Posterior cingulate gyrus (tissue), 11 donors: ENCODE results near the gene NDUFS2.

Source experiments
- DNase-seq, 10 donors: peaks; one replicate each; pipeline versions ENCODE4 v3.0.0 to v3.0.0-alpha.2; 2020 to 2021; ENCODE audit warnings: mixed read lengths in 3 of 10
- intact Hi-C: fragments of 100-400 bp; cut with DNase I; formaldehyde crosslinking; loops from one replicate; pipeline ENCODE4 v1.15.1; 2023

Gene NDUFS2

DNA sequence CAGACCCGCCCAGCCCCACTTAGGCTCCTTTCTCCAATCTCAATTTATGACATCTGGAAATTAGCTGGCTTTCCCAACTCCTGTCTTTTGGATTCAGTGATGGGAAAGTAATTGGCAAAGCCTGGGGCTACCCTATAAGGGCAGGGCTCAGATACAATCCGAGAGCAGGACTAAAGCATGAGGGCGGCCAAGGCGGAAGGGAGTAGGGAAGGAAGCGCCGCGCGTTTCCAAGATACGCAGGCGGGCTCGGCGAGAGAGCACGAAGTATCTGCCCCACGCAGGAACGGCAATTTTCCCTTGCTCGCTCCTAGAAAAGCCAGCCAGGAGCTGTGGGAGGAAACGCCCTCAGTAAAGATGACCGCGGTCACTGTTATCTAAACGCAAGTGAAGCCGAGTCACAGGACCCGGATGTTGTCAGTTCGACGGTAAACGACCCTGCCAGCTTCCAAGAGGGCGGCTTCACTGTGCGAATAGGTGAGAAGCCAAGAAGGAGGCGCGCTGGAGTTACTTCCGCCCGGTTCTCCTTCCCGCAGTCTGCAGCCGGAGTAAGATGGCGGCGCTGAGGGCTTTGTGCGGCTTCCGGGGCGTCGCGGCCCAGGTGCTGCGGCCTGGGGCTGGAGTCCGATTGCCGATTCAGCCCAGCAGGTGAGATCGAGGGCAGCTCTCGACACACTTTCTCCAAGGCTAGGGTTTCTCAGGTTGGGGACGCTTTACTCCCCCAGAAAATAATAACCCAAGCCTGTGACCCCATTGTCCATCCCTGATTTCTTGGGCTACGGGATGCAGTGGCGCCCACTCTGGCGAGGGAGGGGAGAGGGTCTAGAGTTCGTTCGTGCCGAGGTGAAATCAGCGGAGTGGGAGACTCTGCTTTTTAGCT is at the start of gene NDUFS2:
NDUFS2 (plus strand) TSS at position 532 of the 877 bp plus-strand sequence; CDS start at position 551, 19 bp downstream.
- peak; percentile 98 to 99 (median 99) for DNase-seq
- intact Hi-C loops, result no loop called here

DNA sequence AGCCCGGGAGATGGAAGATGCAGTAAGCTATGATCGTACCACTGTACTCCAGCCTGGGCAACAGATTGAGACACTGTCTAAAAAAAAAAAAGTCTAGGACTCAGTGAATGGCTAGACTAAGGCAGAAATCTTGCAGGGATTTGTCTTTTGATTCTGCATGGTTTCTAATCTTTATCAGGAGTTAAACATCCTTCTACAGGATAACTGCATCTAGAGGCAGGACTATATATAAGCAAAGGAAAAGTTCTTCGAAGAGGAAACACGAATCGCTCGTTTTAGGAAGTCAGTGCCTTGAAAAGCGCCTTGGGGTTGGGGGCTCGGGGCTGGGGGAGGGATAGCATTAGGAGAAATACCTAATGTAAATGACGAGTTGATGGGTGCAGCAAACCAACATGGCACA is 49.0 kb upstream of the NDUFS2 start:
- intact Hi-C loops, result loop anchor here (1.0 kb wide), 1 partner anchor 20 kb away; no protein-coding TSS in a partner anchor
- no peak for DNase-seq

DNA sequence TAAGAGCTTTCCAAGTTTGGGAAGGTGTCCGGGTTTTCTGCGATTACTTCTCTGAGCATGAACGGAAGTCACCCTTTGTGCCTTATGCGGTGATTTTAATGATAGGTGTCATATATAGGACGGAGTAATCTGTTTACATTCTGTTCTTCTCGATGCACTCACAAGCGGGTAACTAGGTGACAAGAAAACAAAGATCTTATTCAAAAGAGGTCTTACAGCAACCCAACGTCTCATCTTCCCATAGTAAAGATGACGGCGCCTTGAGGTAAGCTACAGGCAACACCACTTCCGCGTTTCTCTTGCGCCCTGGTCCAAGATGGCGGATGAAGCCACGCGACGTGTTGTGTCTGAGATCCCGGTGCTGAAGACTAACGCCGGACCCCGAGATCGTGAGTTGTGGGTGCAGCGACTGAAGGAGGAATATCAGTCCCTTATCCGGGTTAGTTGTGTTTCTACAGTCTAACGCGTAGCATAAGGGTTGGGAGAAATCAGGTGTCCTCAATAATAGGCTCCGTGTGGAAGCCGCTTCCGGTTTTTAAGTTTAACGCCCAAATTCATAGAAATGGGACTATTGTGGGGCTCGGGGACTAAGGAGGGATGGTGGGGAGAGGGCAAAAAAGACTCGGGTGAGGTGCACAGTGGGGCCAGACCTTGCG is 48.4 kb upstream of the NDUFS2 start, which contains the start of gene UFC1:
UFC1 (plus strand) TSS at position 297 of the 656 bp plus-strand sequence; CDS start at position 317, 20 bp downstream.
- peak; percentile 68 to 97 (median 78) for DNase-seq
- intact Hi-C loops, result loop anchor here (1.0 kb wide), 1 partner anchor 21 kb away; no protein-coding TSS in a partner anchor

DNA sequence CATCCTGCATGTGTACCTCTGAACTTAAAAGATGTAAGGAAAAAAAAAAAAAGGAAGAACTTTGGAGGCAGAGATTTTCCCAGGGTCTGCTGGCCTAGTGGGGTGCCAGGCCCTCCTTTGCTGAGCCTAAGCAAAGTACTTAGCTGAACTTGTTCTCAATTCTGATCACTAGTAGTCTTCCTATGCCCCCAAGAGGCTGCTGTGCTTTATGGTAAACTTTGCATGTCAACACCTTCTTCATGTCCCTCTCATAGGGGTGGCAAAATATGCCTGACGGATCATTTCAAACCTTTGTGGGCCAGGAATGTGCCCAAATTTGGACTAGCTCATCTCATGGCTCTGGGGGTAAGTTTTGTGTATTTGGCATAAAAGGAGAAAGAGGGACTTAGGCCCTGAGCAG is 44.3 kb upstream of the NDUFS2 start:
- intact Hi-C loops, result no loop called here

DNA sequence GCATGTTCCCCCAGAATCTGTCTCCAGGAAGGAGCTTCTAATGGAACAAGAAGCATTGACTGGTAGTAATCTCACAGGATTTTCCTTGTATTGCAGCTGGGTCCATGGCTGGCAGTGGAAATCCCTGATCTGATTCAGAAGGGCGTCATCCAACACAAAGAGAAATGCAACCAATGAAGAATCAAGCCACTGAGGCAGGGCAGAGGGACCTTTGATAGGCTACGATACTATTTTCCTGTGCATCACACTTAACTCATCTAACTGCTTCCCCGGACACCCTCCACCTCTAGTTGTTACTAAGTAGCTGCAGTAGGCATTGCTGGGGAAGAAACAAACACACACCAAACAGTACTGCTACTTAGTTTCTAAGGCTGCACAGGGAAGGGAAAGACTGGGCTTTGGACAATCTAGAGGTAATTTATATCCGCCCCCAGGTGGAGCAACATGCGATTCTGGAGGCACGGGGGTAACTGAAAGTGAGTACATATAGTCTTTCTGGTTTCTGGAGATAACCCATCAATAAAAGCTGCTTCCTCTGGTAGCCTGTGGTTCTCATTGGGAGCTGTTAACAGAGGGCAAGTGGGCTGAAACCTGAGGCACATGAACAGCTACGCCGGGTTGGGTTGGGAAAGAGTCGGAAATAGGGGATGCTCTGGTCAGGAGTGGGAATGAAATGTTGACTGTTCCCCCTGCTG is 43.7 kb upstream of the NDUFS2 start:
- intact Hi-C loops, result no loop called here
- no peak for DNase-seq

More for the DNA sequence above, 44.3 kb upstream of the NDUFS2 start:
- no peak for DNase-seq

DNA sequence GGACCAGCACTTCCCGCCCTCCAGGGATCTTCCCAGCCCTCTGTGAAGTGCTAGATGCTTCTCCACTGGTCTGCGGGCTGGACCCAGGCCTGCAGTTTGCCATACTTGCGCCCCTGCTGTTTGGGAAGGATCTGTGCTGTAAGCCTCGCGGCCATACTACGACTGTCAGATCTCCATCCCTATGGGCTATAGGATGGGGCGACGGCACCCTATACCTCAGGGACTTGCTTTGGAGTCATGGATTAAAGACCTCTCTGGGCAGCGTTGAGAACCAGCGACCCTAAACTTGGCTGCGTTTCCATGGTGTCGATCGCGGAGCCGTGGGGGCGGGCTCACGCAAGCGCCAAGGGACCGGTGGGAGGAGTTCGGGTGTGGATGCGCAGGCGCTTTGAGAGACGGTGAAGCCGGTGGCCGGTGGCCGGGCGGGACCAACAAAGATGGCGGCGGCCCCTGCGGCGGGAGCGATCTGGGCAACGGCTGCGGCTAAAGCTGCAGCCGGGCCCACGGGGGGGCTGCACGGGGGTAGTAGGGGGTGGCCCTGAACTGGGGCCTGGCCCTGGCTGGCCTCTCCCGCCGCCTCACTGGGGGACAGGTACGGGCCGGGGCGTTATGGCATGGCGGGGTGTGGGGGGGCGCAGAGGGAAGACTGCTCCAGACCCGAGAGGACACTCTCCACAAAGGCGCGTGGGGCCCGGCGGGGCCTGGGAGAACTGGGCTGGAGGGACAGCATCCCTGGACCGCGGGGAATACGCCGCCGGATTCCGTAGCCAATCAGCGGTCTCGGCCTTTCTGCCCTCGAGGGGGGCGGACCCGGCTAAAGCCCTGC is 42.9 kb upstream of the NDUFS2 start, which contains the start of gene USP21:
USP21 (plus strand) TSS at position 414 of the 826 bp plus-strand sequence. CDS start 1,141 bp downstream, outside the sequence.
- peak; percentile 90 to 99 (median 96) for DNase-seq
- intact Hi-C loops, result no loop called here

DNA sequence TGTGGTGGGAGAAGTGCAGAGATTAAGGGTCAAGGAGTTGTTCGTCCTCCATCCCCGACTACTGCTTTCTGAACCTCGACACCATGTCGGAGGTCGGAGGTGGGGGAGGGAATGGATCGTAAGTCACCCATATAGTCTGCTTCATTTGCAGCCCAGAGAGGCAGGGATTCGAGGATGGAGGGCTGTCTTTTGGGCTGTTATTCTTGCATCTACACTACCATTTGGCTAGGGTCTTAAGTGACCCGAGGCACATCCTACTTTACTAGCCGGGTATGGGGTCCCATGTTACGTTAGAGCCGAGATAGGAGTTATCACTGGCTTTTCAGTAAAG is 42.3 kb upstream of the NDUFS2 start:
- intact Hi-C loops, result no loop called here
- DNase-seq, result no peak

DNA sequence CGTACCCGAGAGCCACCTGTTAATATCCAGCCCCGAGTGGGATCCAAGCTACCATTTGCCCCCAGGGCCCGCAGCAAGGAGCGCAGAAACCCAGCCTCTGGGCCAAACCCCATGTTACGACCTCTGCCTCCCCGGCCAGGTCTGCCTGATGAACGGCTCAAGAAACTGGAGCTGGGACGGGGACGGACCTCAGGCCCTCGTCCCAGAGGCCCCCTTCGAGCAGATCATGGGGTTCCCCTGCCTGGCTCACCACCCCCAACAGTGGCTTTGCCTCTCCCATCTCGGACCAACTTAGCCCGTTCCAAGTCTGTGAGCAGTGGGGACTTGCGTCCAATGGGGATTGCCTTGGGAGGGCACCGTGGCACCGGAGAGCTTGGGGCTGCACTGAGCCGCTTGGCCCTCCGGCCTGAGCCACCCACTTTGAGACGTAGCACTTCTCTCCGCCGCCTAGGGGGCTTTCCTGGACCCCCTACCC is 41.5 kb upstream of the NDUFS2 start:
- DNase-seq, result peak in 1 of 10 donors; percentile 33
- intact Hi-C loops, result no loop called here

DNA sequence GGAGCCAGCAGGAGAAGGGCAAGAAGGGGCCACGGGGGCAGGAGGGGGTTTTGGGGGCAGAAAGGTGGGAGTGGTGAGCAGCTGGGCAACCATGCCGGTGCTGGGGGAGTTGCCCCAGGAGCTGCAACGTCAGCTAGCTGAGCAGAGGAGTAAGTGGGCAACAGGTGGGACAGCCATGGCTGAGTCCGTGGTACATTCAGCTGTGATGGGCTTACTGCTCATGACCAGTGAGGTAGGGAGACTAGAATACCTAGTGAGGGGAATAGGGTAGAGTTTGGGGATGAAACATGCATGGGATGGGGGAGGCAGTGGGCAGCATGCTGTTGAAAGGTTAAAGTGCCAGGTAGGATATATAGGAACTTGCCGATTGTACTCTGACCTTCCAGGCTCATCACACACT is 40.5 kb upstream of the NDUFS2 start:
- peak in 1 of 10 donors; percentile 8 for DNase-seq
- intact Hi-C loops, result no loop called here

DNA sequence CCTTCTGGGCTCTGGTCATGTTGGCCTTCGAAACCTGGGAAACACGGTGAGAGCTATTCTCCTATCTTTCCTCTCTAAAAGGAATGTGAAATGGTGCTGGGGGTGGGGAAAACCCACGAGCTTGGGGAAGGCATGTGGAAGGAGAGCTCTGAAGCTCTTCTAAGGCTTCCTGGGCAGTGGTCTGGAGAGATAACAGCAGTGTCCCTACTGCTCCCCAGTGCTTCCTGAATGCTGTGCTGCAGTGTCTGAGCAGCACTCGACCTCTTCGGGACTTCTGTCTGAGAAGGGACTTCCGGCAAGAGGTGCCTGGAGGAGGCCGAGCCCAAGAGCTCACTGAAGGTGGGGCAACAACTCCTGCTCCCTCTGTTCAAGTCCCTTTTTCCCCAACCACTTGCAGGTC is 40.1 kb upstream of the NDUFS2 start:
- DNase-seq, result peak in 1 of 10 donors; percentile 10
- intact Hi-C loops, result no loop called here

DNA sequence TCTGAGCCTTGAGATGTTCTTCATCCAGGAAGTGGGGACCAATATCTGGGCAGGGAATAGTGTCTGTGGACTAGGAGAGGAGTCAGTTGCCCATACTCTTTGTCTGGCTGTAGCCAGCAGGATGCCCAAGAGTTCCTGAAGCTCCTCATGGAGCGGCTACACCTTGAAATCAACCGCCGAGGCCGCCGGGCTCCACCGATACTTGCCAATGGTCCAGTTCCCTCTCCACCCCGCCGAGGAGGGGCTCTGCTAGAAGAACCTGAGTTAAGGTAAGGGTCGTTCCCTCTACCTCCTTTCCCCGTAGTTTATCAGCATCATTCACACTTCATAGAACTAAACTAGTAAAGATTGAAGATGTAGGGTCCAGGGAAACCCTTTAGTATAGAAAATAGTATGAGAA is 39.4 kb upstream of the NDUFS2 start:
- intact Hi-C loops, result no loop called here
- DNase-seq, result peak in 1 of 10 donors; percentile 46

DNA sequence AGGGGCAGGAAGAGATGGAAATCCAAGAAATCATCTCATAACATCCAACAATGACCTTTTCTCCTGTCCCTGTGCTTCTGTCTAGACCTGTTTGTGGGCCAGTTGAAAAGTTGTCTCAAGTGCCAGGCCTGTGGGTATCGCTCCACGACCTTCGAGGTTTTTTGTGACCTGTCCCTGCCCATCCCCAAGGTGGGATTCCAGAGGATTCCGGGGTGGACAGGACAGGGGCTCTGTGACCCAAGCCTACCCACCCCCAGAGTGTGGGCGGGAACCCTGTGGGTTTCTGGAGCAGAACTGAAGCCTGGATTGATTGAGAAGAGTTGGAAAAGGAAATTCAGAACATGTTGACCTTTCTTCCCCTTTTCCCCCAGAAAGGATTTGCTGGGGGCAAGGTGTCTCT is 38.4 kb upstream of the NDUFS2 start:
- intact Hi-C loops, result no loop called here
- DNase-seq, result peak in 2 of 10 donors; percentile 33 to 40

DNA sequence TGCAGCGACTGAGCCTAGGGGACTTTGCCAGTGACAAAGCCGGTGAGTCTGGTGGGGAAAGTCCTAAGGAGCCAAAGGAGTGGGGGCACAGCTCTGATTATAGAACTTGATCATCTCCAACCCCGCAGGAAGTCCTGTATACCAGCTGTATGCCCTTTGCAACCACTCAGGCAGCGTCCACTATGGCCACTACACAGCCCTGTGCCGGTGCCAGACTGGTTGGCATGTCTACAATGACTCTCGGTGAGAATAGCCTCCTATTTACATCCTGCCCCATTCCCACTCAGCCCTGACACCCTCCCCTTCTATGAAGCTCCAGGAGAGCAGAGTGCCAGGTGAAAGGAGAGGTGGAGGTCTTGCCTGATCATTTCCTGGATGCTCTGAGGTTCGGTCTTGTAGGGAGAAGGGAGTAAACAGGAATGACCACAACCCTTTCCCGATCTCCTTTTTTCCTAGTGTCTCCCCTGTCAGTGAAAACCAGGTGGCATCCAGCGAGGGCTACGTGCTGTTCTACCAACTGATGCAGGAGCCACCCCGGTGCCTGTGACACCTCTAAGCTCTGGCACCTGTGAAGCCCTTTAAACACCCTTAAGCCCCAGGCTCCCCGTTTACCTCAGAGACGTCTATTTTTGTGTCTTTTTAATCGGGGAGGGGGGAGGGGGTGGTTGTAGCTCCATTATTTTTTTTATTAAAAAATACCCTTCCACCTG is 37.1 kb upstream of the NDUFS2 start:
- intact Hi-C loops, result no loop called here
- peak in 3 of 10 donors; percentile 51 to 68 (median 65) for DNase-seq

DNA sequence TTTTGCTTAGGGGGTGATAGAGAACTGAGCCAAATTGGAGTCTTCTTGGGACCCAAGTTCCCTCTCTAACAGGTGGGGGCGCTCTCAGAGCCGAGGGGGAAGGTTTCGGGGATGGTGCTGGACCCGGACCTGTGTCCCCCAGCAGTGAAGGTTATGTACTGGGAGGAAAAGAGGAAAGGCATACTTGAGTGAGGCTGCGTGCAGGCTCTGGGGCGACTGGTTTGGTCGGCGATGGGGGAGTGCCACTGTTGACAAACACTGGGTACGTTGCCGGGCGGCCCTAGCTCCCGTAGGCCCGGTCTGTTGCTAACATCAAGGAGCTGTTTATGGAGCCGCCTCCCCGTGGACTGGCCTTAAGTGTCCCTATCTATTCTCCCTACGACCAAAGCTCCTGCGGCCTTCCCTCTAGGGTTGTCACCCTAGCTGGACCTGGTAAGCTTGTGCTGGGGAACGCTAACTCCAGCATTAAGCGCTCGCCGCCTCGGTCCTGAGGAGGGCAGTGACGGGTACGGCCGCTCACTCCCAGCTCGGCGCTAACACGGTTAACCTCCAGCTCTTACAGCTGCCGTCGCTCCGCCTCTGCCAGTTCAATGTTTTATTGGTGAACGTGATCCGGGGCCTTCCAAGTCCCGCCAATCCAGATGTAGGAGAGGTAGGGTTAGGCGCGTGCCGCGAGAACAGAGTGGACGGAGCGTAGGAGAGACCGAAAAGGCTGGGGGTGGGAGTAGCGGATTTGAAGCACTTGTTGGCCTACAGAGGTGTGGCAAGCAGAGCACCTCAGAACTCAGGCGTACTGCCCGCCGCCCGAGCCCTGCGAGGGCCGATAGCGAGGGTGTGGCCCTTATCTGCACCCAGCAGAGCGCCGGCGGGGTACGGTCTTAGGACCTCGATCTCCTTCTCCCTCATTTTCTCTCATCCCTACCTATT is 36.2 kb upstream of the NDUFS2 start, which contains the start of gene PPOX:
PPOX (plus strand) TSS at position 685 of the 927 bp plus-strand sequence. CDS start 422 bp downstream, outside the sequence.
- intact Hi-C loops, result no loop called here
- DNase-seq, result peak; percentile 96 to 100 (median 98)

DNA sequence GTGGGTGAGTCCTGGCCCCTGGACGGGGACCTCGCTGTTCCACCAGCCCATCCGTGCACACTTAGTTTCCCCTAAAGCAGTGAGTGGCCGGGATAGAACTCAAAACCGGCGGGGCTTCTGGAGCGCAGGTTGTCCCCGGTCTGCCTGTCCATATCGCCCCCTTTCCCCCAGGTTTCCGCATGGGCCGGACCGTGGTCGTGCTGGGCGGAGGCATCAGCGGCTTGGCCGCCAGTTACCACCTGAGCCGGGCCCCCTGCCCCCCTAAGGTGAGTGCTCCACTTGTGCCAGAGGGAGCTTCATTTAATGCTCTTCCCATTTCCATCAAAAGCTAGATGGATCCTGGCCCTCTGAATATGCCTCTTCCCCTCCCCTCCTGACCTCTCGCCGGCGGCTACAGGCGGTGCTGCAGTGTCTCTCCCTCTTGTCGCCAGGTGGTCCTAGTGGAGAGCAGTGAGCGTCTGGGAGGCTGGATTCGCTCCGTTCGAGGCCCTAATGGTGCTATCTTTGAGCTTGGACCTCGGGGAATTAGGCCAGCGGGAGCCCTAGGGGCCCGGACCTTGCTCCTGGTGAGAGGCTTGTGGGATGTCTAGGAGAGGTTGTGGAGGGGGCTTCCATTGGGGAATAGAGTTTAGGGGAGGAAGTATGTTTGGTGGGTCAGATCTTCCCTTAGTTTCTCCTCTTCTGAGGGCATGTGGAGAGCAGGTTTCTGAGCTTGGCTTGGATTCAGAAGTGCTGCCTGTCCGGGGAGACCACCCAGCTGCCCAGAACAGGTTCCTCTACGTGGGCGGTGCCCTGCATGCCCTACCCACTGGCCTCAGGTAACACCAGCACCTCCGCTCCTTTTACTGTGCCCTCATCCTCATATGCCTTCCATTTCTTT is 35.3 kb upstream of the NDUFS2 start:
- DNase-seq, result peak in 2 of 10 donors; percentile 76 to 85

DNA sequence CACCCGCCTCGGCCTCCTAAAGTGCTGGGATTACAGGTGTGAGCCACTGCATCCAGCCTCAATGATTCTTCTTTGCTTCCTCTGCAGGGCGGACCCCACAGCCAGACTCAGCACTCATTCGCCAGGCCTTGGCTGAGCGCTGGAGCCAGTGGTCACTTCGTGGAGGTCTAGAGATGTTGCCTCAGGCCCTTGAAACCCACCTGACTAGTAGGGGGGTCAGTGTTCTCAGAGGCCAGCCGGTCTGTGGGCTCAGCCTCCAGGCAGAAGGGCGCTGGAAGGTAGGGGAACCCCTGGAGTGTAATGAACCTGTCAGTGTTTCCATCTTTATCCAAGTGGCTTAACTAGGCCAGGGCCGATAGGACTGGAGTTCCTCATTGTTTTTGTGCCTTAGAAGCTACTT is 33.3 kb upstream of the NDUFS2 start:
- DNase-seq, result peak in 3 of 10 donors; percentile 18 to 34 (median 33)
- intact Hi-C loops, result no loop called here

More for the DNA sequence above, 35.3 kb upstream of the NDUFS2 start:
- intact Hi-C loops, result no loop called here

DNA sequence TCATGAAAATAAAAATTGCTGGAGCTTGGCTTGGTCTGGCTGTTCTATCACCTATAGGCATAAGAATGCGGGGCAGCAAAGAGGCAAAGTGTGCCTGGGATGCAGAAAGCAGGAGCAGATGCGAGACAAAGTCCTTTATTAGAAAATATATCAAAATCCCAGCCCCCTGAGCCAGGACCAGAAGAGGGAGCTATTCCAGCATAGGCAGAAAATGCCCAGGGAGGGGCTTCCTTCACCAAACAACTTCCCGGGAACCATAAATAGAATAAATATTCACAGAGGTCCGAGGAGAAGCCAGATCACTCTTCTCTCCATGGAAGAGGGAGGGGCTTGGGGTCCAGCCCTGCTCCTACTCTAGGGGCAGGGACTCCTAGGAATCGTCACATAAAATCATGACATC is 31.0 kb upstream of the NDUFS2 start:
- DNase-seq, result peak in 1 of 10 donors; percentile 37
- intact Hi-C loops, result loop anchor here (10.0 kb wide), 1 partner anchor 54 kb away; the partner anchor contains the start of genes APOA2 and TOMM40L
